ENCODE results near the gene ATP6V0A1. TPM values are rescaled to one million over a fixed set of nuclear protein-coding genes. Genes with fewer than 3 reads are reported as not detected.

ATP6V0A1 gene
- total RNA-seq, 2 donors from 2014 or later = 77.6 to 93.0 TPM

- Histone ChIP-seq H3K4me3 (no peak overlapping the region), H3K9me3 (no peaks in the 10 kb centered on the region), H3K9ac (ENCODE audit: low read depth in 2 of 2, low read length in 2 of 2) (no peak overlapping the region), H3K36me3 (no peaks in the 10 kb centered on the region), H3K27ac (no peak overlapping the region), H3K27me3 (no peaks in the 10 kb centered on the region), H3K4me1 (peaks cover 10% of the 10 kb centered on the region)
- TF ChIP-seq, protein P1, sequence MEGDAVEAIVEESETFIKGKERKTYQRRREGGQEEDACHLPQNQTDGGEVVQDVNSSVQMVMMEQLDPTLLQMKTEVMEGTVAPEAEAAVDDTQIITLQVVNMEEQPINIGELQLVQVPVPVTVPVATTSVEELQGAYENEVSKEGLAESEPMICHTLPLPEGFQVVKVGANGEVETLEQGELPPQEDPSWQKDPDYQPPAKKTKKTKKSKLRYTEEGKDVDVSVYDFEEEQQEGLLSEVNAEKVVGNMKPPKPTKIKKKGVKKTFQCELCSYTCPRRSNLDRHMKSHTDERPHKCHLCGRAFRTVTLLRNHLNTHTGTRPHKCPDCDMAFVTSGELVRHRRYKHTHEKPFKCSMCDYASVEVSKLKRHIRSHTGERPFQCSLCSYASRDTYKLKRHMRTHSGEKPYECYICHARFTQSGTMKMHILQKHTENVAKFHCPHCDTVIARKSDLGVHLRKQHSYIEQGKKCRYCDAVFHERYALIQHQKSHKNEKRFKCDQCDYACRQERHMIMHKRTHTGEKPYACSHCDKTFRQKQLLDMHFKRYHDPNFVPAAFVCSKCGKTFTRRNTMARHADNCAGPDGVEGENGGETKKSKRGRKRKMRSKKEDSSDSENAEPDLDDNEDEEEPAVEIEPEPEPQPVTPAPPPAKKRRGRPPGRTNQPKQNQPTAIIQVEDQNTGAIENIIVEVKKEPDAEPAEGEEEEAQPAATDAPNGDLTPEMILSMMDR (IDR thresholded peaks at IDR 0.05) = no peak
- DNase-seq = no peak
- intact Hi-C loops (cut with DNase I) = no loop called here
These were observed 9.2 kb downstream of the ATP6V0A1 start for GRCh38 chr17:42467889-42468288.

- Histone ChIP-seq H3K36me3 (peaks cover 6% of the 10 kb centered on the region), H3K4me1 (peaks cover 11% of the 10 kb centered on the region), H3K4me3 (no peak overlapping the region), H3K27ac (no peak overlapping the region), H3K27me3 (no peaks in the 10 kb centered on the region), H3K9me3 (no peaks in the 10 kb centered on the region), H3K9ac (ENCODE audit: low read depth in 2 of 2, low read length in 2 of 2) (no peak overlapping the region)
- TF ChIP-seq, protein P1 (IDR thresholded peaks at IDR 0.05) = no peak
- DNase-seq = no peak
- intact Hi-C loops (cut with DNase I) = no loop called here
These were observed 14.2 kb downstream of the ATP6V0A1 start for GRCh38 chr17:42472709-42473521.

DNA sequence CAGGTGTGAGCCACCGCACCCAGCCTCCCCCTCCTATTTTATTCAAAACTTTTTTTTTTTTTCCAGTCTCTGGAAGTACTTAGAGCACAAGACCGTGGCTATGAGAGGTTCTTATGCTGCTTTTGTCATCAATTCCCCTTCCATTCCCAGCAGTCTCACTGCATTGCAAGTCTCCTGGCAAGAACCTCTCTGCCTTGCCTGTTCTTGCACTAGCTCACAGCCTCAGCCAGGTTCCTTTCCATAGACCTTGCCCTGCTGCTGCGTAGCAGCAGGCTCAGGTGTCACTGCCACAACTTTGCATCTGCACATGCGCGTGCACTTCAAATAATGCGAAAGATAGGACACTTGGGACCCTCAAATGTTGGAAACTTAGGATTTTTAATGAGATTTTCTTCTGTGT is 15.6 kb downstream of the ATP6V0A1 start:
- Histone ChIP-seq H3K36me3 (peaks cover 10% of the 10 kb centered on the region), H3K27ac (no peak overlapping the region), H3K4me1 (peaks cover 11% of the 10 kb centered on the region), H3K9me3 (no peaks in the 10 kb centered on the region), H3K27me3 (no peaks in the 10 kb centered on the region), H3K4me3 (no peak overlapping the region), H3K9ac (ENCODE audit: low read depth in 2 of 2, low read length in 2 of 2) (no peak overlapping the region)
- intact Hi-C loops (cut with DNase I) = no loop called here
- TF ChIP-seq, protein P1 (IDR thresholded peaks at IDR 0.05) = no peak
- DNase-seq = no peak

GRCh38 chr17:42475121-42475520 is 16.4 kb downstream of the ATP6V0A1 start:
- peaks cover 17% of the 10 kb centered on the region for H3K36me3 ChIP-seq

DNA sequence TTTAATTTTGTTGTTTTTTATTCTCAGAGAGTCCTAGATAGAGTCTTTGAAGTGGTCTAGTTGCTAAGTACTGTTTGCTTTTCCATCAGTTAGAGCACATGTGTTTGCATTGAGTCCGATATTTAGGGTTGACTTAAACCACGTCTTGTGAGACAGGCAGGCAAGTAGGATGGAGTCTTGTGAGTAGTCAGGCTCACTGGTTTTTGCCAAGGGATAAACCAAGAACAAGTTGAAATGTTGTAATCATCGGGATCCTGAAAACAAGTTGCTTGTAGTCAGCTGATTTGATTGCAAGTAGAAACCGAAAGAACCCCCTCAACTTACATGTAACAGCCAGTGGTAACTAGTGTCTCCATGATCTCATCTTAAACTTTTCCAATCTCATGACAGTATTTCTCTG is 17.2 kb downstream of the ATP6V0A1 start:
- no peaks in the 10 kb centered on the region for H3K27me3 ChIP-seq
- H3K36me3 ChIP-seq = peaks cover 17% of the 10 kb centered on the region
- no peak overlapping the region for H3K9ac ChIP-seq (ENCODE audit: low read depth in 2 of 2, low read length in 2 of 2)

More at GRCh38 chr17:42475121-42475520, 16.4 kb downstream of the ATP6V0A1 start:
- intact Hi-C loops (cut with DNase I) = no loop called here
- no peak overlapping the region for H3K4me3 ChIP-seq
- TF ChIP-seq, protein P1 (IDR thresholded peaks at IDR 0.05) = no peak
- no peaks in the 10 kb centered on the region for H3K27me3 ChIP-seq
- peaks cover 11% of the 10 kb centered on the region for H3K4me1 ChIP-seq
- H3K27ac ChIP-seq = peak overlapping the region; percentile 29
- no peak for DNase-seq
- H3K9me3 ChIP-seq = no peaks in the 10 kb centered on the region
- no peak overlapping the region for H3K9ac ChIP-seq (ENCODE audit: low read depth in 2 of 2, low read length in 2 of 2)

More for the DNA sequence above, 17.2 kb downstream of the ATP6V0A1 start:
- intact Hi-C loops (cut with DNase I) = no loop called here
- TF ChIP-seq, protein P1 (IDR thresholded peaks at IDR 0.05) = no peak
- Histone ChIP-seq H3K27ac (peak overlapping the region; percentile 29), H3K9me3 (no peaks in the 10 kb centered on the region), H3K4me3 (no peak overlapping the region), H3K4me1 (peaks cover 11% of the 10 kb centered on the region)
- DNase-seq = no peak

Measured in colonic mucosa (tissue), 4 donors.